A673 (cell line): ENCODE measurements around the gene MITF. TPM values are rescaled to one million over a fixed set of nuclear protein-coding genes. Genes with fewer than 3 reads are reported as not detected.

Experiments used
- BruUV-seq: library from RNA; stranded (reverse); fragments of 400-500 nt; replicated peaks from 2 replicates; lab custom pipeline; 2021; lab: Mats Ljungman, UMichigan
- CTCF ChIA-PET: fragments of 300-600 bp; sonication (Branson Sonifier 250); formaldehyde crosslinking; loops from one replicate; lab custom pipeline; 2022; ENCODE audit warnings: antibody characterized with exemption; lab: Charles Lee
- POLR2A ChIA-PET: fragments of 300-600 bp; sonication (Branson Sonifier 250); formaldehyde crosslinking; loops from one replicate; lab custom pipeline; 2022; ENCODE audit warnings: antibody characterized with exemption; ENCODE audit not compliant: low non-redundant PET; lab: Charles Lee
- DNase-seq: peaks from one replicate; pipeline ENCODE4 v3.0.0-alpha.2; 2015; ENCODE audit warnings: low spot score
- H3K27ac ChIP-seq: fragments of 200-600 bp; sonication (generic); 2 replicates; pipeline ENCODE4 v1.5.1; 2016; ENCODE audit warnings: mixed run types, low read depth, mild to moderate bottlenecking, mixed read lengths, antibody characterized with exemption, low read length; ENCODE audit not compliant: poor library complexity, severe bottlenecking
- H3K27me3 ChIP-seq: fragments of 200-600 bp; sonication (generic); replicated peaks from 2 replicates; pipeline ENCODE4 v1.6.1; 2017; ENCODE audit warnings: mixed run types, low read depth, mild to moderate bottlenecking, mixed read lengths, antibody characterized with exemption, low read length; ENCODE audit not compliant: insufficient read depth, poor library complexity
- H3K36me3 ChIP-seq: fragments of 200-600 bp; sonication (generic); 2 replicates; pipeline ENCODE4 v1.6.1; 2016; ENCODE audit warnings: mixed run types, mild to moderate bottlenecking, mixed read lengths, antibody characterized with exemption, low read length; ENCODE audit not compliant: insufficient read depth, poor library complexity, severe bottlenecking
- H3K4me1 ChIP-seq: fragments of 200-600 bp; sonication (generic); 2 replicates; pipeline ENCODE4 v1.6.1; 2017; ENCODE audit warnings: mixed run types, mild to moderate bottlenecking, mixed read lengths, antibody characterized with exemption, low read length; ENCODE audit not compliant: insufficient read depth, poor library complexity, severe bottlenecking
- H3K4me3 ChIP-seq: fragments of 200-600 bp; sonication (generic); 2 replicates; pipeline ENCODE4 v1.5.1; 2016; ENCODE audit warnings: low read depth, mixed run types, mild to moderate bottlenecking, mixed read lengths, low read length; ENCODE audit not compliant: poor library complexity, severe bottlenecking
- H3K9me3 ChIP-seq: fragments of 200-600 bp; sonication (generic); 2 replicates; pipeline ENCODE4 v1.6.1; 2016; ENCODE audit warnings: mixed run types, low read depth, mild to moderate bottlenecking, mixed read lengths, antibody characterized with exemption, low read length; ENCODE audit not compliant: poor library complexity, severe bottlenecking
- EZH2 ChIP-seq: fragments of 200-600 bp; sonication (generic); IDR thresholded peaks from 2 replicates; pipeline ENCODE4 v1.6.1; 2017; ENCODE audit warnings: borderline replicate concordance, low read depth, mild to moderate bottlenecking, mixed read lengths, antibody characterized with exemption, low read length; ENCODE audit not compliant: poor library complexity, severe bottlenecking
- intact Hi-C: fragments of 100-400 bp; cut with micrococcal nuclease; formaldehyde crosslinking; loops from one replicate; pipeline ENCODE4 v1.10.0; 2022; ENCODE audit not compliant: unreplicated experiment
- total RNA-seq: library from RNA; stranded (reverse); gene quantifications from 2 replicates; pipeline ENCODE4 v1.2.3, GENCODE V29; 2021
- TF ChIP-seq, protein P1 (sequence below): fragments of 300-800, 200-600 bp; sonication (generic); conservative IDR thresholded peaks from 2 replicates; pipeline ENCODE4 v1.5.1; 2017; ENCODE audit warnings: low read depth, mild to moderate bottlenecking, antibody characterized with exemption, low read length, moderate library complexity, mixed read lengths

MITF gene
- total RNA-seq, 1 experiment from 2014 or later: 0.52 TPM

DNA sequence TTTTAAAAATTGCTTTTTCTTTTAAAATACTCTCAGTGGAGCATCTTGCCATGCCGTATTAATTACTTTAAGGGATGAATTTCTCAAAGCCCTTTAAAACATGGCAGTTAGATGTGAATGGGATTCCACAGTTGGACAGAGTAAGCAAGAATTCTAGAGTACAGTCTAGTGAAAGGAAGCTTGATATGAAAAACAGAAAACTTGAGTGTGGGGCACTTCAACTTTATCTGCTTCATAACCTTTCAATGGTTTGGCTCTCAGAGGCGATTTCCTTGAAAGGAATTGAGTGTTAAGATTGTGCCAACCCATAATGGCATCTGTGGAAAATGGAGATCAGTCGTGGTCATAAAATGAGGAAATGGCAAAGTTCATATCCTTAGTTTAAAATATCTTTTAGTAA lies 132.6 kb downstream of the MITF start:
- no TSS peak for BruUV-seq
- intact Hi-C loops: no loop called here
- Histone ChIP-seq H3K4me1 (no peaks in the 10 kb centered on the region), H3K27me3 (no peaks in the 10 kb centered on the region), H3K9me3 (no peaks in the 10 kb centered on the region), H3K36me3 (no peaks in the 10 kb centered on the region), H3K27ac (no peak overlapping the region), H3K4me3 (no peak overlapping the region)
- no peak for TF ChIP-seq EZH2
- TF ChIP-seq, protein P1, sequence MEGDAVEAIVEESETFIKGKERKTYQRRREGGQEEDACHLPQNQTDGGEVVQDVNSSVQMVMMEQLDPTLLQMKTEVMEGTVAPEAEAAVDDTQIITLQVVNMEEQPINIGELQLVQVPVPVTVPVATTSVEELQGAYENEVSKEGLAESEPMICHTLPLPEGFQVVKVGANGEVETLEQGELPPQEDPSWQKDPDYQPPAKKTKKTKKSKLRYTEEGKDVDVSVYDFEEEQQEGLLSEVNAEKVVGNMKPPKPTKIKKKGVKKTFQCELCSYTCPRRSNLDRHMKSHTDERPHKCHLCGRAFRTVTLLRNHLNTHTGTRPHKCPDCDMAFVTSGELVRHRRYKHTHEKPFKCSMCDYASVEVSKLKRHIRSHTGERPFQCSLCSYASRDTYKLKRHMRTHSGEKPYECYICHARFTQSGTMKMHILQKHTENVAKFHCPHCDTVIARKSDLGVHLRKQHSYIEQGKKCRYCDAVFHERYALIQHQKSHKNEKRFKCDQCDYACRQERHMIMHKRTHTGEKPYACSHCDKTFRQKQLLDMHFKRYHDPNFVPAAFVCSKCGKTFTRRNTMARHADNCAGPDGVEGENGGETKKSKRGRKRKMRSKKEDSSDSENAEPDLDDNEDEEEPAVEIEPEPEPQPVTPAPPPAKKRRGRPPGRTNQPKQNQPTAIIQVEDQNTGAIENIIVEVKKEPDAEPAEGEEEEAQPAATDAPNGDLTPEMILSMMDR: no peak
- DNase-seq: no peak
- POLR2A ChIA-PET: no interaction called here
- CTCF ChIA-PET: no interaction called here

GRCh38 chr3:69872783-69873378 lies 133.6 kb downstream of the MITF start:
- no peaks in the 10 kb centered on the region for H3K36me3 ChIP-seq
- no peak overlapping the region for H3K27ac ChIP-seq
- no peak for DNase-seq
- no peak for TF ChIP-seq EZH2
- TF ChIP-seq, protein P1: no peak
- ChIA-PET CTCF (no interaction called here), POLR2A (no interaction called here)
- no peaks in the 10 kb centered on the region for H3K27me3 ChIP-seq
- intact Hi-C loops: no loop called here
- H3K4me3 ChIP-seq: no peak overlapping the region
- no peaks in the 10 kb centered on the region for H3K9me3 ChIP-seq
- no peaks in the 10 kb centered on the region for H3K4me1 ChIP-seq
- no TSS peak for BruUV-seq

GRCh38 chr3:69876073-69876472 lies 136.8 kb downstream of the MITF start:
- TF ChIP-seq, protein P1: no peak
- no peak for TF ChIP-seq EZH2
- H3K4me3 ChIP-seq: no peak overlapping the region
- no peak overlapping the region for H3K27ac ChIP-seq
- intact Hi-C loops: no loop called here
- H3K4me1 ChIP-seq: no peaks in the 10 kb centered on the region
- H3K27me3 ChIP-seq: no peaks in the 10 kb centered on the region
- BruUV-seq: no TSS peak
- H3K9me3 ChIP-seq: no peaks in the 10 kb centered on the region
- no peak for DNase-seq
- POLR2A ChIA-PET: no interaction called here
- H3K36me3 ChIP-seq: no peaks in the 10 kb centered on the region
- CTCF ChIA-PET: no interaction called here
